ENCODE results near the gene INTS7. TPM values are rescaled to one million over a fixed set of nuclear protein-coding genes. Genes with fewer than 3 reads are reported as not detected.

The INTS7 gene
- total RNA-seq, 6 experiments from 2014 or later = 9.6 to 14.5 (median 13.3) TPM

GRCh38 chr1:211900441-211900840 is 134.9 kb downstream of the INTS7 start:
- Mint-ChIP-seq H3K27ac (no peak overlapping the region), H3K4me3 (no peak overlapping the region), H3K36me3 (ENCODE audit: low read depth) (no peaks in the 10 kb centered on the region), H3K9me3 (no peaks in the 10 kb centered on the region), H3K4me1 (ENCODE audit: low read depth) (no peaks in the 10 kb centered on the region), H3K27me3 (ENCODE audit: insufficient read depth) (peaks cover 18% of the 10 kb centered on the region)
- DNase-seq = no peak
- TF ChIP-seq, protein P1, sequence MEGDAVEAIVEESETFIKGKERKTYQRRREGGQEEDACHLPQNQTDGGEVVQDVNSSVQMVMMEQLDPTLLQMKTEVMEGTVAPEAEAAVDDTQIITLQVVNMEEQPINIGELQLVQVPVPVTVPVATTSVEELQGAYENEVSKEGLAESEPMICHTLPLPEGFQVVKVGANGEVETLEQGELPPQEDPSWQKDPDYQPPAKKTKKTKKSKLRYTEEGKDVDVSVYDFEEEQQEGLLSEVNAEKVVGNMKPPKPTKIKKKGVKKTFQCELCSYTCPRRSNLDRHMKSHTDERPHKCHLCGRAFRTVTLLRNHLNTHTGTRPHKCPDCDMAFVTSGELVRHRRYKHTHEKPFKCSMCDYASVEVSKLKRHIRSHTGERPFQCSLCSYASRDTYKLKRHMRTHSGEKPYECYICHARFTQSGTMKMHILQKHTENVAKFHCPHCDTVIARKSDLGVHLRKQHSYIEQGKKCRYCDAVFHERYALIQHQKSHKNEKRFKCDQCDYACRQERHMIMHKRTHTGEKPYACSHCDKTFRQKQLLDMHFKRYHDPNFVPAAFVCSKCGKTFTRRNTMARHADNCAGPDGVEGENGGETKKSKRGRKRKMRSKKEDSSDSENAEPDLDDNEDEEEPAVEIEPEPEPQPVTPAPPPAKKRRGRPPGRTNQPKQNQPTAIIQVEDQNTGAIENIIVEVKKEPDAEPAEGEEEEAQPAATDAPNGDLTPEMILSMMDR (IDR thresholded peaks at IDR 0.05) = no peak

GRCh38 chr1:211896958-211897357 is 138.4 kb downstream of the INTS7 start:
- TF ChIP-seq, protein P1 (IDR thresholded peaks at IDR 0.05) = no peak
- Mint-ChIP-seq H3K9me3 (no peaks in the 10 kb centered on the region), H3K27me3 (ENCODE audit: insufficient read depth) (peaks cover 30% of the 10 kb centered on the region), H3K4me3 (no peak overlapping the region), H3K36me3 (ENCODE audit: low read depth) (no peaks in the 10 kb centered on the region), H3K27ac (no peak overlapping the region), H3K4me1 (ENCODE audit: low read depth) (no peaks in the 10 kb centered on the region)
- no peak for DNase-seq

- peaks cover 29% of the 10 kb centered on the region for H3K27me3 Mint-ChIP-seq (ENCODE audit: insufficient read depth)
- H3K27ac Mint-ChIP-seq = no peak overlapping the region
- DNase-seq = no peak
- H3K4me1 Mint-ChIP-seq (ENCODE audit: low read depth) = no peaks in the 10 kb centered on the region
- TF ChIP-seq, protein P1 (IDR thresholded peaks at IDR 0.05) = no peak
- H3K9me3 Mint-ChIP-seq = peaks cover 2% of the 10 kb centered on the region; the same call in 1 of the 2 replicates
- no peak overlapping the region for H3K4me3 Mint-ChIP-seq
- peaks cover 1% of the 10 kb centered on the region; the same call in 1 of the 2 replicates for H3K36me3 Mint-ChIP-seq (ENCODE audit: low read depth)
Observed at GRCh38 chr1:211895126-211895759, 140.1 kb downstream of the INTS7 start.

GRCh38 chr1:211894312-211894711 is 141.0 kb downstream of the INTS7 start:
- Mint-ChIP-seq H3K4me1 (ENCODE audit: low read depth) (no peaks in the 10 kb centered on the region), H3K27ac (no peak overlapping the region), H3K9me3 (peaks cover 7% of the 10 kb centered on the region; the same call in 1 of the 2 replicates), H3K27me3 (ENCODE audit: insufficient read depth) (peaks cover 29% of the 10 kb centered on the region), H3K36me3 (ENCODE audit: low read depth) (peaks cover 6% of the 10 kb centered on the region; the same call in 1 of the 2 replicates), H3K4me3 (no peak overlapping the region)
- no peak for DNase-seq
- TF ChIP-seq, protein P1 (IDR thresholded peaks at IDR 0.05) = no peak

- peaks cover 24% of the 10 kb centered on the region for H3K27me3 Mint-ChIP-seq (ENCODE audit: insufficient read depth)
- H3K36me3 Mint-ChIP-seq (ENCODE audit: low read depth) = peaks cover 6% of the 10 kb centered on the region; the same call in 1 of the 2 replicates
- H3K4me1 Mint-ChIP-seq (ENCODE audit: low read depth) = no peaks in the 10 kb centered on the region
- TF ChIP-seq, protein P1 (IDR thresholded peaks at IDR 0.05) = no peak
- no peak overlapping the region for H3K27ac Mint-ChIP-seq
- peaks cover 7% of the 10 kb centered on the region; the same call in 1 of the 2 replicates for H3K9me3 Mint-ChIP-seq
- no peak for DNase-seq
- no peak overlapping the region for H3K4me3 Mint-ChIP-seq
Observed at GRCh38 chr1:211893260-211893659, 142.1 kb downstream of the INTS7 start.
